HG02763 (cell line): ENCODE measurements around the gene KCNMA1.
"Not testable (repeated sequence)": the region's sequence is repeated elsewhere in the genome, so short reads cannot be mapped to it uniquely, and the experiment has no call there.

Experiments used
- ATAC-seq: cut with Tn5 transposase; IDR thresholded peaks from one replicate; pipeline ENCODE4 v1.9.1; 2021; ENCODE audit warnings: mild to moderate bottlenecking, moderate library complexity; ENCODE audit not compliant: unreplicated experiment

The KCNMA1 gene

GRCh38 chr10:77608281-77608680 is 29.3 kb downstream of the KCNMA1 start:
- no peak for ATAC-seq

- no peak for ATAC-seq
These were observed 30.9 kb downstream of the KCNMA1 start for GRCh38 chr10:77606751-77607150.

GRCh38 chr10:77605466-77605865 is 32.1 kb downstream of the KCNMA1 start:
- ATAC-seq = no peak

- ATAC-seq = no peak
These were observed 32.7 kb downstream of the KCNMA1 start for GRCh38 chr10:77604941-77605351.

- ATAC-seq = peak; percentile 46
These were observed 33.5 kb downstream of the KCNMA1 start for GRCh38 chr10:77604063-77604462.

- ATAC-seq = peak; percentile 35
These were observed 34.1 kb downstream of the KCNMA1 start for GRCh38 chr10:77603534-77603927.

- ATAC-seq = no peak
These were observed 34.6 kb downstream of the KCNMA1 start for GRCh38 chr10:77602913-77603533.

- ATAC-seq = no peak
These were observed 35.2 kb downstream of the KCNMA1 start for GRCh38 chr10:77602231-77602912.

- no peak for ATAC-seq
These were observed 36.1 kb downstream of the KCNMA1 start for GRCh38 chr10:77601488-77601887.

- ATAC-seq = no peak
These were observed 37.0 kb downstream of the KCNMA1 start for GRCh38 chr10:77600640-77601039.

- ATAC-seq = no peak
These were observed 38.0 kb downstream of the KCNMA1 start for GRCh38 chr10:77599651-77600050.

- ATAC-seq = no peak
These were observed 39.0 kb downstream of the KCNMA1 start for GRCh38 chr10:77598606-77599005.

- ATAC-seq = no peak
These were observed 40.0 kb downstream of the KCNMA1 start for GRCh38 chr10:77597560-77597959.

- ATAC-seq = no peak
These were observed 43.2 kb downstream of the KCNMA1 start for GRCh38 chr10:77594471-77594783.

GRCh38 chr10:77593771-77594470 is 43.7 kb downstream of the KCNMA1 start:
- no peak for ATAC-seq

- no peak for ATAC-seq
These were observed 44.5 kb downstream of the KCNMA1 start for GRCh38 chr10:77592946-77593636.

GRCh38 chr10:77592510-77592909 is 45.1 kb downstream of the KCNMA1 start:
- ATAC-seq = no peak

GRCh38 chr10:77591238-77591880 is 46.2 kb downstream of the KCNMA1 start:
- ATAC-seq = no peak

- ATAC-seq = no peak
These were observed 47.0 kb downstream of the KCNMA1 start for GRCh38 chr10:77590344-77591237.

- ATAC-seq = not testable (repeated sequence)
These were observed 47.9 kb downstream of the KCNMA1 start for GRCh38 chr10:77589703-77590102.
